OCI-LY3 (cell line): ENCODE measurements around the gene FBXL3.

ENCODE experiments used
- H2AFZ ChIP-seq: fragments of 200-600, 300-600 bp; shearing (Covaris generic); 2 replicates; pipeline ENCODE4 v1.6.0; 2014; ENCODE audit warnings: antibody characterized with exemption, low read depth, low read length
- H3K27ac ChIP-seq: fragments of 200-600, 300-600 bp; sonication (generic); 2 replicates; pipeline ENCODE4 v1.5.1; 2014; ENCODE audit warnings: mild to moderate bottlenecking, low read length, moderate library complexity, mixed read lengths
- H3K27me3 ChIP-seq: fragments of 200-600, 300-600 bp; sonication (generic); 2 replicates; pipeline ENCODE4 v1.6.1; 2014; ENCODE audit warnings: low read depth, low read length, mixed read lengths
- H3K36me3 ChIP-seq: fragments of 200-600, 300-600 bp; sonication (generic); replicated peaks from 2 replicates; pipeline ENCODE3; 2014; ENCODE audit warnings: low read depth, low read length, mixed read lengths
- H3K4me1 ChIP-seq: fragments of 300-600, 200-600 bp; sonication (generic); 2 replicates; pipeline ENCODE4 v1.6.1; 2014; ENCODE audit warnings: low read length, mixed read lengths
- H3K4me2 ChIP-seq: fragments of 200-600, 300-600 bp; sonication (generic); 2 replicates; pipeline ENCODE4 v1.6.1; 2014; ENCODE audit warnings: low read length, mixed read lengths
- H3K4me3 ChIP-seq: fragments of 300-600, 200-600 bp; sonication (generic); 2 replicates; pipeline ENCODE4 v1.5.1; 2014; ENCODE audit warnings: antibody characterized with exemption, mild to moderate bottlenecking, low read length, moderate library complexity
- H3K79me2 ChIP-seq: fragments of 300-600, 200-600 bp; shearing (Covaris generic); 2 replicates; pipeline ENCODE4 v1.6.1; 2014; ENCODE audit warnings: mild to moderate bottlenecking, low read length, mixed read lengths
- H3K9ac ChIP-seq: fragments of 300-600, 200-600 bp; shearing (Covaris generic); 2 replicates; pipeline ENCODE4 v1.6.0; 2014; ENCODE audit warnings: mild to moderate bottlenecking, low read length, moderate library complexity
- H3K9me3 ChIP-seq: fragments of 200-600, 300-600 bp; shearing (Covaris generic); 2 replicates; pipeline ENCODE4 v1.6.1; 2014; ENCODE audit warnings: low read length, mixed read lengths; ENCODE audit not compliant: insufficient read depth
- H4K20me1 ChIP-seq: fragments of 200-600, 300-600 bp; sonication (generic); 2 replicates; pipeline ENCODE4 v1.6.1; 2016; ENCODE audit warnings: low read length, mixed read lengths; ENCODE audit not compliant: insufficient read depth
- CTCF ChIP-seq: fragments of 200-600, 300-600 bp; sonication (generic); IDR thresholded peaks from 2 replicates; pipeline ENCODE4 v1.5.1; 2014; ENCODE audit warnings: antibody characterized with exemption, low read length, low read depth
- EZH2phosphoT487 ChIP-seq: fragments of 200-600 bp; shearing (Covaris generic); IDR thresholded peaks from 2 replicates; pipeline ENCODE4 v1.6.1; 2018; ENCODE audit warnings: antibody characterized with exemption, mixed run types, low read depth

Gene FBXL3

GRCh38 chr13:76976929-76977328 lies 50.0 kb downstream of the FBXL3 start:
- no peak overlapping the region for H3K27ac ChIP-seq
- no peak overlapping the region for H3K9ac ChIP-seq
- TF ChIP-seq EZH2phosphoT487 = no peak
- H3K4me1 ChIP-seq = peaks cover 5% of the 10 kb centered on the region; the same call in 1 of the 2 replicates
- H3K4me2 ChIP-seq = no peak overlapping the region
- no peaks in the 10 kb centered on the region for H3K79me2 ChIP-seq
- H2AFZ ChIP-seq = no peak overlapping the region
- no peaks in the 10 kb centered on the region for H4K20me1 ChIP-seq
- H3K27me3 ChIP-seq = peaks cover 21% of the 10 kb centered on the region
- H3K36me3 ChIP-seq = no peaks in the 10 kb centered on the region
- H3K9me3 ChIP-seq = no peaks in the 10 kb centered on the region
- H3K4me3 ChIP-seq = no peak overlapping the region

GRCh38 chr13:76976490-76976889 lies 50.5 kb downstream of the FBXL3 start:
- Histone ChIP-seq H4K20me1 (no peaks in the 10 kb centered on the region), H3K9ac (no peak overlapping the region), H3K27me3 (peaks cover 19% of the 10 kb centered on the region), H2AFZ (no peak overlapping the region), H3K4me2 (no peak overlapping the region), H3K79me2 (no peaks in the 10 kb centered on the region), H3K9me3 (no peaks in the 10 kb centered on the region), H3K4me1 (0 out of 2 replicates have a peak, but pooled peaks cover 5% of the 10 kb centered on the region), H3K4me3 (no peak overlapping the region), H3K27ac (no peak overlapping the region), H3K36me3 (no peaks in the 10 kb centered on the region)
- no peak for TF ChIP-seq CTCF
- no peak for TF ChIP-seq EZH2phosphoT487

DNA sequence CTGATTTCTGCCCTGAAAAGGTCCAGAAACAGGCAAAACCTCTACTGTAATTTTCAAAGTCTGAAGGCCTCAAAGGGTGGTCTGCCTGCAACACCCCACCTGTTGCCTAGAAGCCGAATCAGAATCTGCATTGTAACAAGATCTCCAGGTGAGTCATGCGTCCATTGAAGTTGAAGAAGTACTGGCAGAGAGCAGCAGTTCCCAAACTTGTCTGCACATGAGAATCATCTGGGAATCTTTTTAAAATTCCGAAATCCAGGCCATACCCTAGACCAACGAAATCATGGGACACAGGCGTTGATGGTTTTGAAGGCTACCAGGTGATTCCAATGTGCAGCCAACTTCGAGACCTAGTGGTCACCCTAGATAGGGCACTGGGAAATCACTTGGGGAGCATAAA lies 51.1 kb downstream of the FBXL3 start:
- H3K27ac ChIP-seq = no peak overlapping the region

GRCh38 chr13:76974618-76974975 lies 52.4 kb downstream of the FBXL3 start:
- no peak for TF ChIP-seq EZH2phosphoT487
- TF ChIP-seq CTCF = no peak

More for the DNA sequence above, 51.1 kb downstream of the FBXL3 start:
- H3K4me3 ChIP-seq = no peak overlapping the region
- 0 out of 2 replicates have a peak, but pooled peaks cover 5% of the 10 kb centered on the region for H3K4me1 ChIP-seq
- no peaks in the 10 kb centered on the region for H4K20me1 ChIP-seq
- peaks cover 17% of the 10 kb centered on the region for H3K27me3 ChIP-seq
- no peaks in the 10 kb centered on the region for H3K79me2 ChIP-seq
- H3K9ac ChIP-seq = no peak overlapping the region
- no peaks in the 10 kb centered on the region for H3K9me3 ChIP-seq
- TF ChIP-seq EZH2phosphoT487 (no peak), CTCF (no peak)
- no peaks in the 10 kb centered on the region for H3K36me3 ChIP-seq
- no peak overlapping the region for H2AFZ ChIP-seq
- H3K4me2 ChIP-seq = no peak overlapping the region

More at GRCh38 chr13:76974618-76974975, 52.4 kb downstream of the FBXL3 start:
- peaks cover 13% of the 10 kb centered on the region; the same call in 1 of the 2 replicates for H3K27me3 ChIP-seq
- no peaks in the 10 kb centered on the region for H3K9me3 ChIP-seq
- H3K4me1 ChIP-seq = no peaks in the 10 kb centered on the region
- H2AFZ ChIP-seq = no peak overlapping the region
- H3K9ac ChIP-seq = no peak overlapping the region
- no peak overlapping the region for H3K4me2 ChIP-seq
- H3K4me3 ChIP-seq = no peak overlapping the region
- H3K79me2 ChIP-seq = no peaks in the 10 kb centered on the region
- H4K20me1 ChIP-seq = no peaks in the 10 kb centered on the region
- H3K27ac ChIP-seq = no peak overlapping the region
- H3K36me3 ChIP-seq = no peaks in the 10 kb centered on the region
